Measurements from ENCODE around the gene TMEM253. TPM values are rescaled to one million over a fixed set of nuclear protein-coding genes. Genes with fewer than 3 reads are reported as not detected.
A peak's percentile ranks its signal among the peaks of the same experiment; 100 is the strongest.

TMEM253 gene
- total and polyA plus RNA-seq, 9 of the 15 experiments (the other 6 are each of a cell fraction or from before 2014, with no cell fraction given), result 0.11 to 0.61 (median 0.26) TPM; not detected in 3

DNA sequence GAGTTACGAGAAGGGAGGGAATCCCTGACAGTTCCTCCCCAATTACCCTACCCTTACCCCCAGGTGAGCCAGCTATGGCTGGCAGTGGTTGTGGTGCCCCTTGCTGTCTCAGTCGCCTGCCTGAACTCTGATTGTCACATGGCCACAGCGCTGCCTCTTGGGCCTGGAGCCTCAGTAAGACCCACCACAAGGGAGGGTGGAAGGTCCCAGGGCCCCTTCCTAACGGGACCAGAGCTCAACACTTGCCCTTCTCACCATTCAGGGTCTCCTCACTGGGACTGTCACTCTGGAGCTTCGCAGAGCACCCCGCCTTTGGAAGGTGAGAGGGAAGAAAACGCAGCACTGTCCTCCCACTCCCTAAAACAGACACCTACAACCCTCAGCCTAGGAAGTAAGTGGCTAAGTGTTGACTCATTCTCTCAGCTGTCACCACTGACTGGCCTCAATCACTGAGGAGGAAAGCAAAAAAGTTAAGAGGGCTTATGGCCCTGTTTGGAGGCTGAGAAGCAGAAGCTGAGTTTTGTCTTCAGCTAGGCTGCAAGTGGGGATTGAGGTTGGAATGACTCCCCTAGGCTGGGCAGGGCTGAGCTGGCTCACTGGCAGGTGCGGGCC is 1.0 kb downstream of the TMEM253 start (continued):
- TF ChIP-seq RFX5 (IDR thresholded peaks at IDR 0.05; ENCODE audit: low read depth, low read length) (no peak), BCOR (IDR thresholded peaks at IDR 0.05) (no peak), FOXP1 (CRISPR knock-in tag; IDR thresholded peaks at IDR 0.05) (no peak), ZNF384 (IDR thresholded peaks at IDR 0.05; ENCODE audit: low read depth, low read length) (no peak), JUN (IDR thresholded peaks at IDR 0.05; ENCODE audit: borderline replicate concordance, low read depth, low read length) (0 out of 2 replicates have a peak, but pooled peaks have one; percentile 9), JUN (CRISPR knock-in tag; IDR thresholded peaks at IDR 0.05; ENCODE audit: borderline replicate concordance) (no peak), PCBP2 (IDR thresholded peaks at IDR 0.05; ENCODE audit: low read depth, low read length, poor library complexity, severe bottlenecking) (no peak), MYNN (IDR thresholded peaks at IDR 0.05) (no peak), MYNN (CRISPR knock-in tag; IDR thresholded peaks at IDR 0.05) (no peak)
- TF ChIP-seq, protein P1, sequence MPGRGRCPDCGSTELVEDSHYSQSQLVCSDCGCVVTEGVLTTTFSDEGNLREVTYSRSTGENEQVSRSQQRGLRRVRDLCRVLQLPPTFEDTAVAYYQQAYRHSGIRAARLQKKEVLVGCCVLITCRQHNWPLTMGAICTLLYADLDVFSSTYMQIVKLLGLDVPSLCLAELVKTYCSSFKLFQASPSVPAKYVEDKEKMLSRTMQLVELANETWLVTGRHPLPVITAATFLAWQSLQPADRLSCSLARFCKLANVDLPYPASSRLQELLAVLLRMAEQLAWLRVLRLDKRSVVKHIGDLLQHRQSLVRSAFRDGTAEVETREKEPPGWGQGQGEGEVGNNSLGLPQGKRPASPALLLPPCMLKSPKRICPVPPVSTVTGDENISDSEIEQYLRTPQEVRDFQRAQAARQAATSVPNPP (IDR thresholded peaks at IDR 0.05; ENCODE audit: borderline replicate concordance, insufficient read depth, insufficient read length), result no peak
- TF ChIP-seq, protein P2, sequence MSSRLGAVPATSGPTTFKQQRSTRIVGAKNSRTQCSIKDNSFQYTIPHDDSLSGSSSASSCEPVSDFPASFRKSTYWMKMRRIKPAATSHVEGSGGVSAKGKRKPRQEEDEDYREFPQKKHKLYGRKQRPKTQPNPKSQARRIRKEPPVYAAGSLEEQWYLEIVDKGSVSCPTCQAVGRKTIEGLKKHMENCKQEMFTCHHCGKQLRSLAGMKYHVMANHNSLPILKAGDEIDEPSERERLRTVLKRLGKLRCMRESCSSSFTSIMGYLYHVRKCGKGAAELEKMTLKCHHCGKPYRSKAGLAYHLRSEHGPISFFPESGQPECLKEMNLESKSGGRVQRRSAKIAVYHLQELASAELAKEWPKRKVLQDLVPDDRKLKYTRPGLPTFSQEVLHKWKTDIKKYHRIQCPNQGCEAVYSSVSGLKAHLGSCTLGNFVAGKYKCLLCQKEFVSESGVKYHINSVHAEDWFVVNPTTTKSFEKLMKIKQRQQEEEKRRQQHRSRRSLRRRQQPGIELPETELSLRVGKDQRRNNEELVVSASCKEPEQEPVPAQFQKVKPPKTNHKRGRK (tag; IDR thresholded peaks at IDR 0.05), result no peak

Measured in K562 (cell line).